Adipocyte (in vitro differentiated cells): Measurements from ENCODE around the gene SLC25A6.
"Not testable (repeated sequence)": the region's sequence is repeated elsewhere in the genome, so short reads cannot be mapped to it uniquely, and the experiment has no call there.

Experiments used
- DNase-seq: peaks from one replicate; pipeline ENCODE4 v3.0.0-alpha.2; 2015; ENCODE audit warnings: low read depth
- H3K27me3 ChIP-seq: replicated peaks from 2 replicates; pipeline ENCODE4 v1.7.0; 2013; ENCODE audit warnings: mild to moderate bottlenecking, low read length, moderate library complexity; ENCODE audit not compliant: control insufficient read depth, insufficient read depth
- H3K36me3 ChIP-seq: 2 replicates; pipeline ENCODE4 v1.7.0; 2013; ENCODE audit warnings: low read length, mild to moderate bottlenecking, moderate library complexity; ENCODE audit not compliant: control insufficient read depth, insufficient read depth, severe bottlenecking
- H3K4me1 ChIP-seq: 2 replicates; pipeline ENCODE4 v1.7.0; 2013; ENCODE audit warnings: mild to moderate bottlenecking, low read length, moderate library complexity; ENCODE audit not compliant: control insufficient read depth, insufficient read depth
- H3K4me3 ChIP-seq: 2 replicates; pipeline ENCODE4 v1.7.0; 2013; ENCODE audit warnings: mild to moderate bottlenecking, low read length, moderate library complexity
- H3K9ac ChIP-seq: 2 replicates; pipeline ENCODE4 v1.7.0; 2013; ENCODE audit warnings: mild to moderate bottlenecking, low read length, moderate library complexity
- H3K9me3 ChIP-seq: 2 replicates; pipeline ENCODE4 v1.7.0; 2013; ENCODE audit warnings: mild to moderate bottlenecking, low read length, moderate library complexity; ENCODE audit not compliant: control insufficient read depth

SLC25A6 gene

GRCh38 chrX:1386338-1387127 is 5.4 kb downstream of the SLC25A6 start:
- Histone ChIP-seq H3K4me1 (peaks cover 42% of the 10 kb centered on the region), H3K4me3 (no peak overlapping the region), H3K36me3 (peaks cover 80% of the 10 kb centered on the region), H3K27me3 (no peaks in the 10 kb centered on the region), H3K9ac (no peak overlapping the region), H3K9me3 (no peaks in the 10 kb centered on the region)
- DNase-seq = no peak

GRCh38 chrX:1385253-1386223 is 6.4 kb downstream of the SLC25A6 start:
- Histone ChIP-seq H3K27me3 (no peaks in the 10 kb centered on the region), H3K4me1 (peaks cover 37% of the 10 kb centered on the region), H3K36me3 (peaks cover 72% of the 10 kb centered on the region), H3K9ac (no peak overlapping the region), H3K4me3 (no peak overlapping the region), H3K9me3 (no peaks in the 10 kb centered on the region)
- no peak for DNase-seq

- peaks cover 29% of the 10 kb centered on the region for H3K4me1 ChIP-seq
- no peak for DNase-seq
- no peaks in the 10 kb centered on the region for H3K9me3 ChIP-seq
- no peak overlapping the region for H3K9ac ChIP-seq
- peaks cover 66% of the 10 kb centered on the region for H3K36me3 ChIP-seq
- H3K27me3 ChIP-seq = no peaks in the 10 kb centered on the region
- H3K4me3 ChIP-seq = no peak overlapping the region
These were observed 7.2 kb downstream of the SLC25A6 start for GRCh38 chrX:1384658-1385252.

- H3K4me1 ChIP-seq = peaks cover 13% of the 10 kb centered on the region
- DNase-seq = no peak
- no peaks in the 10 kb centered on the region for H3K27me3 ChIP-seq
- H3K36me3 ChIP-seq = peaks cover 26% of the 10 kb centered on the region
- no peak overlapping the region for H3K4me3 ChIP-seq
- no peaks in the 10 kb centered on the region for H3K9me3 ChIP-seq
- H3K9ac ChIP-seq = no peak overlapping the region
These were observed 11.2 kb downstream of the SLC25A6 start for GRCh38 chrX:1380672-1381233.

GRCh38 chrX:1378306-1378759 is 13.6 kb downstream of the SLC25A6 start:
- Histone ChIP-seq H3K4me1 (peaks cover 4% of the 10 kb centered on the region), H3K27me3 (no peaks in the 10 kb centered on the region), H3K36me3 (peaks cover 4% of the 10 kb centered on the region), H3K9ac (no peak overlapping the region), H3K4me3 (no peak overlapping the region), H3K9me3 (no peaks in the 10 kb centered on the region)
- DNase-seq = no peak

GRCh38 chrX:1368385-1368698 is 23.6 kb downstream of the SLC25A6 start:
- no peaks in the 10 kb centered on the region for H3K27me3 ChIP-seq
- DNase-seq = no peak

GRCh38 chrX:1366363-1366762 is 25.6 kb downstream of the SLC25A6 start:
- not testable (repeated sequence) for H3K4me3 ChIP-seq, DNase-seq, H3K4me1 ChIP-seq, H3K36me3 ChIP-seq, H3K9me3 ChIP-seq, H3K27me3 ChIP-seq, H3K9ac ChIP-seq

More at GRCh38 chrX:1368385-1368698, 23.6 kb downstream of the SLC25A6 start:
- Histone ChIP-seq H3K9me3 (no peaks in the 10 kb centered on the region), H3K36me3 (no peaks in the 10 kb centered on the region), H3K4me3 (no peak overlapping the region), H3K9ac (no peak overlapping the region), H3K4me1 (no peaks in the 10 kb centered on the region)

- no peak overlapping the region for H3K9ac ChIP-seq
- no peaks in the 10 kb centered on the region for H3K36me3 ChIP-seq
- H3K4me3 ChIP-seq = no peak overlapping the region
- DNase-seq = no peak
- H3K9me3 ChIP-seq = peaks cover 4% of the 10 kb centered on the region
- no peaks in the 10 kb centered on the region for H3K27me3 ChIP-seq
- no peaks in the 10 kb centered on the region for H3K4me1 ChIP-seq
These were observed 30.0 kb downstream of the SLC25A6 start for GRCh38 chrX:1361910-1362309.

GRCh38 chrX:1361275-1361674 is 30.6 kb downstream of the SLC25A6 start:
- no peak for DNase-seq
- Histone ChIP-seq H3K4me1 (no peaks in the 10 kb centered on the region), H3K27me3 (no peaks in the 10 kb centered on the region), H3K4me3 (no peak overlapping the region), H3K9ac (no peak overlapping the region), H3K36me3 (no peaks in the 10 kb centered on the region), H3K9me3 (peaks cover 4% of the 10 kb centered on the region)

GRCh38 chrX:1360171-1360570 is 31.7 kb downstream of the SLC25A6 start:
- Histone ChIP-seq H3K27me3 (no peaks in the 10 kb centered on the region), H3K9me3 (peaks cover 4% of the 10 kb centered on the region), H3K4me3 (no peak overlapping the region), H3K4me1 (no peaks in the 10 kb centered on the region), H3K36me3 (no peaks in the 10 kb centered on the region), H3K9ac (no peak overlapping the region)
- no peak for DNase-seq

GRCh38 chrX:1359477-1359873 is 32.4 kb downstream of the SLC25A6 start:
- Histone ChIP-seq H3K27me3 (no peaks in the 10 kb centered on the region), H3K4me3 (no peak overlapping the region), H3K4me1 (no peaks in the 10 kb centered on the region), H3K9ac (no peak overlapping the region), H3K36me3 (no peaks in the 10 kb centered on the region), H3K9me3 (peaks cover 4% of the 10 kb centered on the region)
- no peak for DNase-seq
